HCT116 (cell line): ENCODE measurements around the gene ZNF197. TPM values are rescaled to one million over a fixed set of nuclear protein-coding genes. Genes with fewer than 3 reads are reported as not detected.

ENCODE experiments used
- ATAC-seq: fragments of 200-7000 bp; cut with Tn5 transposase; 2 replicates; pipeline ENCODE4 v1.9.1; 2020; ENCODE audit warnings: mild to moderate bottlenecking, moderate library complexity
- Bru-seq: library from RNA; stranded (reverse); fragments of 400-500 nt; gene quantifications from one replicate; lab custom pipeline; 2021; lab: Mats Ljungman, UMichigan
- BruChase-seq, 2 experiments: library from RNA; stranded (reverse); fragments of 400-500 nt; gene quantifications; one replicate each; lab custom pipeline; 2021; lab: Mats Ljungman, UMichigan
- BruUV-seq: library from RNA; stranded (reverse); fragments of 400-500 nt; replicated peaks from 2 replicates; lab custom pipeline; 2021; lab: Mats Ljungman, UMichigan
- CTCF ChIA-PET: fragments of 300-600 bp; sonication (Branson Sonifier 250); formaldehyde crosslinking; loops from one replicate; lab custom pipeline; 2021; ENCODE audit warnings: antibody characterized with exemption; lab: Charles Lee
- POLR2A ChIA-PET: fragments of 300-600, 350-600 bp; sonication (Branson Sonifier 250); formaldehyde crosslinking; loops from one replicate; lab custom pipeline; 2021; ENCODE audit warnings: antibody characterized with exemption; lab: Charles Lee
- RAD21 ChIA-PET, 2 experiments: fragments of 300-600 bp; sonication (Branson Sonifier 250); formaldehyde crosslinking; loops; one replicate each; lab custom pipeline; 2023; ENCODE audit warnings: low total read pairs in 2 of 2; ENCODE audit not compliant: uncharacterized antibody in 2 of 2, unreplicated experiment in 2 of 2, low non-redundant PET in 1 of 2; lab: Charles Lee
- DNase-seq: peaks from one replicate; pipeline ENCODE4 v3.0.0-alpha.2; 2010; ENCODE audit warnings: low read depth, low spot score
- H2AFZ ChIP-seq: fragments of 200-600 bp; shearing (Covaris generic), sonication (generic); 2 replicates; pipeline ENCODE4 v1.6.1; 2017; ENCODE audit warnings: low read depth, mixed run types, mixed read lengths, antibody characterized with exemption, low read length; ENCODE audit not compliant: poor library complexity, severe bottlenecking
- H3K27ac ChIP-seq: 2 replicates; pipeline ENCODE4 v1.5.1; 2012; ENCODE audit warnings: low read depth, low read length
- H3K27me3 ChIP-seq: fragments of 200-600 bp; sonication (generic); 2 replicates; pipeline ENCODE4 v1.6.1; 2016; ENCODE audit warnings: mixed run types, low read length, mixed read lengths; ENCODE audit not compliant: insufficient read depth
- H3K36me3 ChIP-seq, 2 experiments: fragments of 200-500 bp in 1 of 2; fragments of 200-600 bp in 1 of 2; sonication (Bioruptor generic) in 1 of 2; sonication (generic) in 1 of 2; 2 replicates each; pipeline versions ENCODE4 v1.5.1 to v1.6.1; 2014 to 2016; ENCODE audit warnings: low read length in 2 of 2, inconsistent platforms in 1 of 2, mixed read lengths in 1 of 2, mixed run types in 1 of 2; ENCODE audit not compliant: insufficient read depth in 2 of 2, control insufficient read depth in 1 of 2
- H3K4me1 ChIP-seq, 2 experiments: fragments of 200-600 bp in 1 of 2; sonication (generic) in 1 of 2; 2 replicates each; pipeline versions ENCODE4 v1.5.1 to v1.6.1; 2012 to 2017; ENCODE audit warnings: low read length in 2 of 2, inconsistent platforms in 1 of 2, mild to moderate bottlenecking in 1 of 2, mixed read lengths in 1 of 2, mixed run types in 1 of 2, moderate library complexity in 1 of 2; ENCODE audit not compliant: insufficient read depth in 2 of 2, control insufficient read depth in 1 of 2
- H3K4me2 ChIP-seq: fragments of 200-600 bp; sonication (generic); 2 replicates; pipeline ENCODE4 v1.6.1; 2017; ENCODE audit warnings: mixed run types, low read length, mixed read lengths
- H3K4me3 ChIP-seq, 2 experiments: fragments of 200-600 bp in 1 of 2; sonication (generic) in 1 of 2; replicated peaks in 1 of 2; 2 replicates each; pipeline ENCODE4 v1.5.1; 2011 to 2016; ENCODE audit warnings: low read length in 2 of 2, control low read depth in 1 of 2, low read depth in 1 of 2, mild to moderate bottlenecking in 1 of 2, mixed read lengths in 1 of 2, mixed run types in 1 of 2
- H3K79me2 ChIP-seq: fragments of 200-600 bp; sonication (generic); 2 replicates; pipeline ENCODE4 v1.6.1; 2017; ENCODE audit warnings: mild to moderate bottlenecking, mixed run types, low read length, moderate library complexity, mixed read lengths; ENCODE audit not compliant: insufficient read depth
- H3K9ac ChIP-seq: fragments of 200-600 bp; sonication (generic); 2 replicates; pipeline ENCODE4 v1.6.1; 2016; ENCODE audit warnings: low read length, mixed read lengths
- H3K9me2 ChIP-seq: fragments of 200-600 bp; sonication (generic), shearing (Covaris generic); 2 replicates; pipeline ENCODE4 v1.6.1; 2017; ENCODE audit warnings: mixed run types, mild to moderate bottlenecking, moderate library complexity; ENCODE audit not compliant: insufficient read depth
- H3K9me3 ChIP-seq, 2 experiments: fragments of 200-500 bp in 1 of 2; fragments of 200-600 bp in 1 of 2; sonication (Bioruptor generic) in 1 of 2; sonication (generic) in 1 of 2; 2 replicates each; pipeline ENCODE4 v1.6.1; 2014 to 2017; ENCODE audit warnings: low read length in 2 of 2, mixed read lengths in 2 of 2, inconsistent platforms in 1 of 2, low read depth in 1 of 2, mild to moderate bottlenecking in 1 of 2, mixed run types in 1 of 2, moderate library complexity in 1 of 2; ENCODE audit not compliant: control insufficient read depth in 1 of 2, insufficient read depth in 1 of 2
- H4K20me1 ChIP-seq: fragments of 200-600 bp; sonication (generic), shearing (Covaris generic); 2 replicates; pipeline ENCODE4 v1.6.1; 2017; ENCODE audit warnings: mixed run types, mild to moderate bottlenecking, moderate library complexity; ENCODE audit not compliant: insufficient read depth
- ATF3 ChIP-seq: IDR thresholded peaks from 2 replicates; pipeline ENCODE4 v1.6.1; 2012
- CBX3 ChIP-seq: IDR thresholded peaks from 2 replicates; pipeline ENCODE4 v1.6.1; 2012; ENCODE audit warnings: low read depth
- EGR1 ChIP-seq: IDR thresholded peaks from 2 replicates; pipeline ENCODE4 v1.6.1; 2012; ENCODE audit warnings: low read depth
- ELF1 ChIP-seq: IDR thresholded peaks from 2 replicates; pipeline ENCODE4 v1.6.1; 2012; ENCODE audit warnings: low read depth, borderline replicate concordance
- FOSL1 ChIP-seq: IDR thresholded peaks from 2 replicates; pipeline ENCODE4 v1.6.1; 2012; ENCODE audit warnings: low read depth
- POLR2A ChIP-seq: IDR thresholded peaks from 2 replicates; pipeline ENCODE4 v1.7.0; 2011; ENCODE audit warnings: borderline replicate concordance; ENCODE audit not compliant: insufficient read depth, insufficient read length; ENCODE audit errors: extremely low read depth
- POLR2AphosphoS5 ChIP-seq: IDR thresholded peaks from 2 replicates; pipeline ENCODE4 v1.6.1; 2011; ENCODE audit warnings: mild to moderate bottlenecking, low read depth, low read length, moderate library complexity
- RAD21 ChIP-seq: IDR thresholded peaks from 2 replicates; pipeline ENCODE4 v1.6.1; 2012; ENCODE audit warnings: low read depth, mild to moderate bottlenecking
- REST ChIP-seq: IDR thresholded peaks from 2 replicates; pipeline ENCODE4 v1.6.1; 2012; ENCODE audit warnings: low read depth
- SIN3A ChIP-seq: IDR thresholded peaks from 2 replicates; pipeline ENCODE4 v1.6.1; 2012; ENCODE audit warnings: low read depth
- SP1 ChIP-seq: IDR thresholded peaks from 2 replicates; pipeline ENCODE4 v1.6.1; 2012; ENCODE audit warnings: low read depth
- SRF ChIP-seq: IDR thresholded peaks from 2 replicates; pipeline ENCODE4 v1.6.1; 2012; ENCODE audit warnings: low read depth
- TCF7L2 ChIP-seq: IDR thresholded peaks from 2 replicates; pipeline ENCODE4 v1.7.0; 2011; ENCODE audit warnings: borderline replicate concordance, inconsistent platforms; ENCODE audit not compliant: insufficient read depth, insufficient read length; ENCODE audit errors: extremely low read depth
- YY1 ChIP-seq: IDR thresholded peaks from 2 replicates; pipeline ENCODE4 v1.6.1; 2011; ENCODE audit warnings: low read length, low read depth, moderate library complexity, mild to moderate bottlenecking; ENCODE audit not compliant: insufficient replicate concordance; ENCODE audit errors: extremely low read depth
- ZFX ChIP-seq: fragments of 450-650 bp; IDR thresholded peaks from 2 replicates; pipeline ENCODE4 v1.6.1; 2017
- intact Hi-C: fragments of 100-400 bp; cut with micrococcal nuclease; formaldehyde crosslinking; loops from 2 replicates; pipeline ENCODE4 v1.10.0; 2022
- long read RNA-seq: library from polyadenylated mRNA; unstranded; transcript quantifications from one replicate; pipeline ENCODE4 v2.0.0, GENCODE V29; 2021; ENCODE audit not compliant: unreplicated experiment
- polyA plus RNA-seq: library from polyadenylated mRNA; unstranded; fragments of >200 nt; gene quantifications from 2 replicates; pipeline ENCODE4 v1.2.1, GENCODE V29; 2012; ENCODE audit warnings: missing spikeins
- total RNA-seq: library from RNA; stranded (reverse); gene quantifications from one replicate; pipeline ENCODE4 v1.2.1, GENCODE V29; 2021; ENCODE audit not compliant: unreplicated experiment
- TF ChIP-seq, protein P1 (sequence below): IDR thresholded peaks from 2 replicates; pipeline ENCODE4 v1.6.1; 2012

Gene ZNF197
- 16.5 TPM for total RNA-seq
- polyA plus RNA-seq, result 6.1 and 8.2 TPM in 2 replicates
- percentile 88 among the genes with signal in this experiment for Bru-seq, nascent RNA
- percentile 83 among the genes with signal in this experiment for BruChase-seq, experiment 1, labeled RNA remaining after a 6-hour chase
- BruChase-seq, experiment 2, labeled RNA remaining after a 2-hour chase, result percentile 89 among the genes with signal in this experiment
- long read RNA-seq, transcript ZNF197-202 (6 exons, 3,275 nt), result major isoform, 7 of 28 reads
- long read RNA-seq, partial matches to known transcripts, result 3 of 28 reads
- long read RNA-seq, other reads (novel, unspliced or antisense), result 14 of 28 reads

- Histone ChIP-seq H3K9ac (peak within 1 kb of the TSS; percentile 74), H3K9me3 (no peaks in the 10 kb centered on the region), H3K4me3 (peak within 1 kb of the TSS; percentile 87 to 90), H4K20me1 (no peaks in the 10 kb centered on the region), H3K27ac (peak within 1 kb of the TSS; percentile 66), H3K4me1 (peaks cover 2 to 15% of the 10 kb centered on the region in 2 experiments; a peak in 3 of 4 replicates), H3K9me2 (no peaks in the 10 kb centered on the region), H2AFZ (peak within 1 kb of the TSS; percentile 91), H3K27me3 (no peaks in the 10 kb centered on the region), H3K36me3 (peaks cover 0 to 9% of the 10 kb centered on the region in 2 experiments; a peak in 1 of 4 replicates), H3K4me2 (peak within 1 kb of the TSS; percentile 89), H3K79me2 (peaks cover 47% of the 10 kb centered on the region)
- intact Hi-C loops, result loop anchor here (1.0 to 10.0 kb wide), 4 partner anchors 23 to 300 kb away; partner anchors contain the start of genes ZNF35 and ZNF445
- BruUV-seq, result no TSS peak
- POLR2A ChIA-PET, result interaction anchor here (1.1 to 1.2 kb wide), 2 partner anchors 9 to 24 kb away, joined by 3 to 5 read pairs; partner anchors contain the start of gene ZNF35
- TF ChIP-seq POLR2A (peak; percentile 78), SIN3A (peak; percentile 90), FOSL1 (no peak), ELF1 (peak; percentile 84), EGR1 (peak; percentile 39; the same call in 1 of the 2 replicates), ATF3 (no peak), REST (no peak), ZFX (peak; percentile 85), SRF (no peak), CBX3 (peak; percentile 95), YY1 (peak; percentile 91), RAD21 (no peak), SP1 (peak; percentile 49; the same call in 1 of the 2 replicates), POLR2AphosphoS5 (peak; percentile 92), TCF7L2 (peak; percentile 61)
- TF ChIP-seq, protein P1, sequence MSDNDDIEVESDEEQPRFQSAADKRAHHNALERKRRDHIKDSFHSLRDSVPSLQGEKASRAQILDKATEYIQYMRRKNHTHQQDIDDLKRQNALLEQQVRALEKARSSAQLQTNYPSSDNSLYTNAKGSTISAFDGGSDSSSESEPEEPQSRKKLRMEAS, result peak; percentile 83
- CTCF ChIA-PET, result no interaction called here
- RAD21 ChIA-PET, result interaction anchor here in 1 of 2 experiments (0.6 kb wide), 1 partner anchor 1898 kb away, joined by 3 read pairs; no protein-coding TSS in a partner anchor
- DNase-seq (peak; percentile 90), ATAC-seq (peak; percentile 96)
Observed at GRCh38 chr3:44624749-44625480, at the start of gene ZNF197. Gene ZNF197, plus strand, starts transcription at chr3:44625036. Its CDS starts 4,119 bp downstream, at chr3:44629155.
